MCF 10A (cell line): ENCODE data around the gene TSPYL4. TPM values are rescaled to one million over a fixed set of nuclear protein-coding genes. Genes with fewer than 3 reads are reported as not detected.
A peak's percentile ranks its signal among the peaks of the same experiment; 100 is the strongest.

Experiments used
- BruUV-seq: library from RNA; stranded (reverse); fragments of 400-500 nt; replicated peaks from 2 replicates; lab custom pipeline; 2021; lab: Mats Ljungman, UMichigan
- CTCF ChIA-PET: fragments of 300-600 bp; sonication (Branson Sonifier 250); formaldehyde crosslinking; extraction: SDS; loops from one replicate; lab custom pipeline; 2021; ENCODE audit warnings: antibody characterized with exemption, inconsistent platforms; lab: Yijun Ruan, JAX
- POLR2A ChIA-PET: fragments of 300-600, 350-650 bp; sonication (Branson Sonifier 250); formaldehyde crosslinking; extraction: SDS; loops from one replicate; lab custom pipeline; 2020; ENCODE audit warnings: antibody characterized with exemption, inconsistent platforms; lab: Yijun Ruan, JAX
- DNase-seq: peaks from one replicate; pipeline ENCODE4 v3.0.0-alpha.2; 2018; ENCODE audit not compliant: unreplicated experiment
- H3K27ac Mint-ChIP-seq: one replicate; pipeline ENCODE4 v1.8.0; 2022; ENCODE audit warnings: mild to moderate bottlenecking, low read depth, mixed read lengths; ENCODE audit not compliant: unreplicated experiment
- H3K27me3 Mint-ChIP-seq: one replicate; pipeline ENCODE4 v1.8.0; 2022; ENCODE audit warnings: mixed read lengths; ENCODE audit not compliant: insufficient read depth, unreplicated experiment
- H3K36me3 Mint-ChIP-seq: one replicate; pipeline ENCODE4 v1.8.0; 2022; ENCODE audit warnings: mild to moderate bottlenecking, moderate library complexity, mixed read lengths; ENCODE audit not compliant: insufficient read depth, unreplicated experiment
- H3K4me1 Mint-ChIP-seq: one replicate; pipeline ENCODE4 v1.8.0; 2022; ENCODE audit warnings: mixed read lengths; ENCODE audit not compliant: insufficient read depth, unreplicated experiment
- H3K4me3 Mint-ChIP-seq: one replicate; pipeline ENCODE4 v1.8.0; 2022; ENCODE audit warnings: mild to moderate bottlenecking, moderate library complexity, mixed read lengths; ENCODE audit not compliant: unreplicated experiment
- H3K9me3 Mint-ChIP-seq: one replicate; pipeline ENCODE4 v1.8.0; 2022; ENCODE audit warnings: mixed read lengths; ENCODE audit not compliant: unreplicated experiment
- intact Hi-C: fragments of 100-400 bp; cut with micrococcal nuclease; formaldehyde crosslinking; loops from 2 replicates; pipeline ENCODE4 v1.14.1; 2022
- total RNA-seq: library from RNA; stranded (reverse); gene quantifications from 2 replicates; pipeline ENCODE4 v1.2.3, GENCODE V29; 2022
- TF ChIP-seq, protein P1 (sequence below): fragments of 200-600 bp; IDR thresholded peaks from one replicate; pipeline ENCODE4 v1.8.0; 2022; ENCODE audit warnings: antibody characterized with exemption, mild to moderate bottlenecking; ENCODE audit not compliant: unreplicated experiment

The TSPYL4 gene
- total RNA-seq, 1 experiment from 2014 or later: 9.1 TPM

DNA sequence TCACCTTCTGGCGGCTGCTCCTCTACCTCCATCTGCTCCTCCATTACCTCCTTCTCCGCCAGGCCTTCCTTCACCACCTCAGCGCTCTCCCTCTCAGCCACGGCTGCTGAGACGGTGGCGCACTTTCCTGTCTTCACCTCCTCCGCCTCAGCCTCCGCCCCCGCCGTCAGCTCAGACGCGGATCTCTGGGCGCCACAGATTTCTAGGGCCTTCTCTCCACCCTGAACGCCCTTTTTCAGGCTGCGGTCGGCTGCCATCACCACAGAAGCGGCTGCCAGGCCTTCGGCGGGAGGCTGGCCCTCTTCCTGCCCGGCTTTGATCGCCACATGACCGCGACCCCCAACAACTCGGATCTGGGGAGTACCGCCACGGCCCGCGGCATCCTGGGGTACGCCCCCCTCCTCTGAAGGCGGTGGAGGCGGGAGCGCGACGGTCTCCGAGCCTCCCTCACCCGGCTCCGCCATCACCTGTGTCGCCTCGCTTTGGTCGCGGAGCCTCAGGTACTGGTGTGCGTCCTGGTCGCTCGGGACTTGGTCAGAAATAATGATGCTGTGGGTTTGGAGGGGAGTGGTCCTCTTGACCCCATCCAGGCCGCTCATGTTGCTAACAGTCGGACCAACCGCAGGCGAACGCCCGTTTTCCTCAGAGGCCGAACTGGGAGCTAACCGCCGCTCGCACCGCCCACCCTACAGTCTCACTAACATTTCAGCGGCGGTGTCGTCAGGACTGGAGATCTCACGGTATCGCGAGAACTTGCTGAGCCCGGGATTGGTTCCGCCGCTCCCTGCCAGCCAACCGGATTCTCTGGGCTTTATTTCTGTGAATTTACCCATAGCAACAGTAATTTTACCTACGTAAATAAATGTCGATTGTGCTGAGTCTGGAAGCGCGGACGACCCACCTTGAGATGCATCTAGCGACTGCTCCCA lies 25.6 kb upstream of the TSPYL4 start, which contains the start of gene TSPYL1:
Gene TSPYL1 (minus strand): TSS at position 699 of the 929 bp plus-strand sequence. CDS start 100 bp downstream, at position 599.
- Mint-ChIP-seq H3K9me3 (no peaks in the 10 kb centered on the region), H3K27me3 (no peaks in the 10 kb centered on the region), H3K4me3 (peak within 1 kb of the TSS; percentile 86), H3K36me3 (peaks cover 47% of the 10 kb centered on the region), H3K27ac (peak within 1 kb of the TSS; percentile 85), H3K4me1 (peaks cover 33% of the 10 kb centered on the region)
- intact Hi-C loops: no loop called here
- ChIA-PET CTCF (interaction anchor here (0.6 to 5.4 kb wide), 15 partner anchors 8 to 1290 kb away, joined by 3 to 60 read pairs (median 4); no protein-coding TSS in a partner anchor), POLR2A (interaction anchor here (0.6 to 5.4 kb wide), 65 partner anchors 10 to 1269 kb away, joined by 3 to 135 read pairs (median 4); partner anchors contain the start of genes DSE, NT5DC1, RSPH4A and RWDD1)
- peak; percentile 98 for DNase-seq
- TF ChIP-seq, protein P1, sequence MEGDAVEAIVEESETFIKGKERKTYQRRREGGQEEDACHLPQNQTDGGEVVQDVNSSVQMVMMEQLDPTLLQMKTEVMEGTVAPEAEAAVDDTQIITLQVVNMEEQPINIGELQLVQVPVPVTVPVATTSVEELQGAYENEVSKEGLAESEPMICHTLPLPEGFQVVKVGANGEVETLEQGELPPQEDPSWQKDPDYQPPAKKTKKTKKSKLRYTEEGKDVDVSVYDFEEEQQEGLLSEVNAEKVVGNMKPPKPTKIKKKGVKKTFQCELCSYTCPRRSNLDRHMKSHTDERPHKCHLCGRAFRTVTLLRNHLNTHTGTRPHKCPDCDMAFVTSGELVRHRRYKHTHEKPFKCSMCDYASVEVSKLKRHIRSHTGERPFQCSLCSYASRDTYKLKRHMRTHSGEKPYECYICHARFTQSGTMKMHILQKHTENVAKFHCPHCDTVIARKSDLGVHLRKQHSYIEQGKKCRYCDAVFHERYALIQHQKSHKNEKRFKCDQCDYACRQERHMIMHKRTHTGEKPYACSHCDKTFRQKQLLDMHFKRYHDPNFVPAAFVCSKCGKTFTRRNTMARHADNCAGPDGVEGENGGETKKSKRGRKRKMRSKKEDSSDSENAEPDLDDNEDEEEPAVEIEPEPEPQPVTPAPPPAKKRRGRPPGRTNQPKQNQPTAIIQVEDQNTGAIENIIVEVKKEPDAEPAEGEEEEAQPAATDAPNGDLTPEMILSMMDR: no peak
- BruUV-seq: TSS peak; percentile 39

DNA sequence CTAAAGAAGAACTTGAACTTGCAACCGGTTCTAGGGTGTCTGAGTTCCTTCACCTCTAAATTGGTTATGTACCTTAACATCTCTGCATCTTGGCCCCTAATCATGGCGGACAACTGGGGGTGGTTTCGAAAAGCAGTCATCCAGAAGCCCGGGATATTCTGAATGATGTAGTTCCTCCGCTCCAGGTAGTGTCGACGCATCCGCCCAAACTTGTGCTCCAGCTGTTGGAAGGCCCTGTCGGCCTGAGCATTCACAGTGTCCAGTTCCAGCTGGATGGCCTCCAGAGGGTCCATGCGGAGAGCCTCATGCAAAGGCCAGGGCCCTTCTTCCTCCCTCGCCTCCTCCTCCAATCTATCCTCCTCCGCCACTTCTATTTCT lies 25.0 kb upstream of the TSPYL4 start:
- Mint-ChIP-seq H3K27me3 (no peaks in the 10 kb centered on the region), H3K36me3 (peaks cover 53% of the 10 kb centered on the region), H3K9me3 (no peaks in the 10 kb centered on the region), H3K4me1 (peaks cover 33% of the 10 kb centered on the region), H3K27ac (peak overlapping the region; percentile 85), H3K4me3 (peak overlapping the region; percentile 86)
- CTCF ChIA-PET: interaction anchor here (0.6 to 5.4 kb wide), 8 partner anchors 9 to 1290 kb away, joined by 3 to 60 read pairs (median 4); no protein-coding TSS in a partner anchor
- intact Hi-C loops: no loop called here
- POLR2A ChIA-PET: interaction anchor here (0.7 to 5.4 kb wide), 38 partner anchors 10 to 387 kb away, joined by 3 to 135 read pairs (median 8); partner anchors contain the start of genes DSE, NT5DC1, RSPH4A and RWDD1
- TF ChIP-seq, protein P1: no peak
- BruUV-seq: no TSS peak
- DNase-seq: no peak

DNA sequence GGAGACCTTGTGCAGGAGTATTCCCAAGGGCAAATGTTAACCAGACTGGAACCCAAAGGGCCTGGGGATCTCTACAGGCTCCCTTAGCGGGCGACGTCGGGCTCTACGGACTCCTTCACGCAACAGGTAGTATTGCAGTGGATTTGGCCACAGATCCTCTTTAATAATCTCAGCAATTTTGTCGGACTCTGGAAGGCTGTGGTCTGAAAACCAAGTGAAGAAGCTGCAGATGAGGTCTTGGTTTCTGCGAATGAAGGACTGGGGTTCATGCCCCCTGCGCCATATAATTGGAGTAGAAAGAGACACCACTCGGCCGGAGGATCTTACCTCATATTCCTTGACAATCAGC lies 24.6 kb upstream of the TSPYL4 start:
- BruUV-seq: no TSS peak
- intact Hi-C loops: no loop called here
- H3K27ac Mint-ChIP-seq: peak overlapping the region; percentile 85

More for the DNA sequence above, 24.6 kb upstream of the TSPYL4 start:
- TF ChIP-seq, protein P1: no peak
- ChIA-PET POLR2A (interaction anchor here (0.7 to 5.4 kb wide), 26 partner anchors 10 to 387 kb away, joined by 3 to 135 read pairs (median 16); partner anchors contain the start of genes DSE, NT5DC1, RWDD1 and TSPYL4), CTCF (interaction anchor here (0.6 to 5.4 kb wide), 7 partner anchors 9 to 352 kb away, joined by 3 to 60 read pairs (median 4); no protein-coding TSS in a partner anchor)
- Mint-ChIP-seq H3K4me3 (peak overlapping the region; percentile 86), H3K36me3 (peaks cover 57% of the 10 kb centered on the region), H3K27me3 (no peaks in the 10 kb centered on the region), H3K9me3 (no peaks in the 10 kb centered on the region), H3K4me1 (peaks cover 33% of the 10 kb centered on the region)
- no peak for DNase-seq
